Omental fat pad (tissue), 4 donors: ENCODE measurements around the gene IKZF1. TPM values are rescaled to one million over a fixed set of nuclear protein-coding genes. Genes with fewer than 3 reads are reported as not detected.

Experiments used
- ATAC-seq: fragments of 150-250 bp; one replicate; pipeline ENCODE4 v1.9.1; 2016; ENCODE audit warnings: mild to moderate bottlenecking, moderate library complexity; ENCODE audit not compliant: low FRiP score
- DNase-seq: peaks from one replicate; pipeline ENCODE4 v3.0.0-alpha.2; 2019; ENCODE audit warnings: low spot score
- CTCF ChIP-seq, 3 donors: fragments of 450-650 bp; IDR thresholded peaks; one replicate each; pipeline ENCODE4 v1.5.1; 2016 to 2017; ENCODE audit warnings: antibody characterized with exemption in 3 of 3, mild to moderate bottlenecking in 3 of 3, moderate library complexity in 2 of 3
- small RNA-seq: library from RNA; depleted of rRNA; stranded (forward); fragments of <200 nt; gene quantifications from one replicate; pipeline ENCODE3, GENCODE V24; 2016
- total RNA-seq, 4 donors: library from RNA; depleted of rRNA; stranded (reverse); fragments of >200 nt; gene quantifications; one replicate each; pipeline ENCODE4 v1.1.0, GENCODE V29; 2016

Gene IKZF1
- total RNA-seq, 4 donors from 2014 or later: 14.6 to 34.5 (median 21.7) TPM

DNA sequence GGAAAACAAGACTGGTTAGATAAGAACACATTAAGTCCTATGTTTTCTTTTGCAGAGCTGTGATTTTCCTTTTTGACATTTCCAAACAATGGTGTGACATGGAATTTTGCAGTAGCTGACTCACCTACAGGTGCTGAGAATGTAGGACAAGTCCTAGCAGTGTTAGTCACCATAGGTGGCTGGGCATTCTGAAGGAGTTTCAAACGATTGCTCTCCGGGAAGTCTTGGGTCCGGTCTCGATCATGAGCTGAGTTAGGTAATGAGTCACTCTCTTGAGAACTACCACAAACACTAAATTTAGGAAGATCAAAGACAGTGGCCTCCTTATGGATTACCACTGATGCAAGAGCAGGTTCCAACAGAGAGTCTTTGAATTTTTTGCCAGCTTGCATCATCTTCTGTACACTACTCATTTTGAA, 142.0 kb downstream of the IKZF1 start:
- ATAC-seq (no peak), DNase-seq (no peak)
- no peak for TF ChIP-seq CTCF (IDR thresholded peaks at IDR 0.05)

DNA sequence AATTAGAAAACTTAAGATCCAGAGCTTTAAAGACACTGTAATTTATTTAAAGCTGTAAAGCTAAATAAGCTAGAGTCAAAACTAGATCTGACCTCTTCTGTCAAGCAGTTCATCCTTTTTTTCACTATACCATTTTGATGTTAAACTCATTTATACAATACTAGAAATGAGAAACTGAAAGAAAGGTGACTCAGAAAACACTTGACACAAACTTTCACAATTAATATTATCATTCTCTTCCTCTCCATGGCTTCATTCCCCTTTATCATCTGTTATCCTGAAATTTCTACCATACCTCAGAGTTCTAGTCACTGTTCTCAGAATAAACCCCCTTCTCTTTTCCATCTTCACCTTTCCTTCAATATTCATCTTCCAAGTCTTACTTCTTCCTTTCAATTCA, 144.3 kb downstream of the IKZF1 start:
- ATAC-seq: no peak

DNA sequence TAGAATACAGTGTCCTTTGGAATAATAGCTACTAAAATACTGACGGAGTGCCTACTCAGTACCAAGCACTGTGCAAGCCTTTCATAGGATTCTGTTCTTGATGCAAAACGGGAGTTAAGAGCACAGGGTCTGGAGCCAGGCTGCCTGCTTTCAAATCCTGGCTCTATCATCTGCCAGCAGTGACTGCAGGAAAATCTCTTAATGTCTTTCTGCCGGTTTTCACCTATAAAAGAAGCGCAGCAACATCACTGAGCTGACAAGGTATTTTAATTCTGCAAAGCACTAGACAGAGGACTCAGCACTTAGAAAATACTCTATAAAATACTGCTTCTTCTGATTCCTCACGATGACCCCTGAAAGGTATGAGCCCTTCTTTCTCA, 145.0 kb downstream of the IKZF1 start:
- ATAC-seq (no peak), DNase-seq (no peak)
- TF ChIP-seq CTCF (IDR thresholded peaks at IDR 0.05): no peak

More for the DNA sequence above, 144.3 kb downstream of the IKZF1 start:
- no peak for DNase-seq
- TF ChIP-seq CTCF (IDR thresholded peaks at IDR 0.05): no peak

GRCh38 chr7:50449881-50450589, 145.5 kb downstream of the IKZF1 start, which contains the start of gene FIGNL1:
TSS of gene FIGNL1 (minus strand) at chr7:50450350. CDS start at chr7:50447287, 3,063 bp downstream.
- ATAC-seq: peak; percentile 88
- no peak for TF ChIP-seq CTCF (IDR thresholded peaks at IDR 0.05)
- DNase-seq: no peak

DNA sequence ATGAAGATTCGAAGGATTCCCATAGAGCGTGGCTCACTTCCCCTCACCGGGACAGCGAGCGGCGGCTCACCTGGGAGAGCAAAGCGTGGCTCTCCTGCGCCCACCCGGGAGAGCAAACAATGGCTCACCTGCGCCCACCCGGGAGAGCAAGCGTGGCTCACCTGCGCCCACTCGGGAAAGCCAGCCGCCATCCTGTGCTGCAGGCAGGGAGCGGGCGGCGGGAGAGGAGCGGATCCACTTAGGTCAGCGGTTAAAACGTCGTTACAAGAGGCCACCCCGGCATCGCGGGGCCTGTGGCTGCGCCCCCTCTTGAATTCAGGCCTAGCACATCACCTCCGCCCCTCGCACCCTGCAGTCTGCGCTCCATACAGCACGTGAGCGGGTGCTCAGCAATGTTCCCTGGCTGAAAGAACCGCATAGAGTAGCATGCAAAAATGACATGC, 146.1 kb downstream of the IKZF1 start:
- no peak for DNase-seq
- no peak for TF ChIP-seq CTCF (IDR thresholded peaks at IDR 0.05)

More for the DNA sequence above, 146.1 kb downstream of the IKZF1 start:
- ATAC-seq: peak; percentile 49

Small RNA genes within 50 kb of the gene (small RNA-seq; reads per million reads assigned to genes)
- gene RNU6-1091P: not detected

Other genes starting within 250 kb of the IKZF1 start
- gene ZPBP, start 211.5 kb upstream of the IKZF1 start, total RNA-seq: not detected
- 10 to 100 TPM in 1 of 4 donors, 1 to 10 TPM in 3; 6.5 to 16.1 (median 7.5) TPM for gene FIGNL1, start 145.6 kb downstream of the IKZF1 start, total RNA-seq